Right cardiac atrium (tissue), 5 donors: ENCODE data around the gene NFIC. TPM values are rescaled to one million over a fixed set of nuclear protein-coding genes. Genes with fewer than 3 reads are reported as not detected.
"Not testable (repeated sequence)": the region's sequence is repeated elsewhere in the genome, so short reads cannot be mapped to it uniquely, and the experiment has no call there.

Experiments
- ATAC-seq, 2 donors: fragments of 200-7000 bp; cut with Tn5 transposase; one replicate each; pipeline versions ENCODE4 v1.8.0 to v1.9.1; 2020; ENCODE audit warnings: moderate library complexity in 2 of 2, mild to moderate bottlenecking in 1 of 2
- DNase-seq, 3 donors: peaks; one replicate each; pipeline ENCODE4 v3.0.0-alpha.2; 2020
- H3K27ac ChIP-seq: one replicate; pipeline ENCODE4 v1.5.1; 2013; ENCODE audit warnings: mild to moderate bottlenecking, low read length, control low read depth, moderate library complexity
- H3K27me3 ChIP-seq: one replicate; pipeline ENCODE4 v1.6.1; 2013; ENCODE audit not compliant: control insufficient read depth, insufficient read depth
- H3K4me1 ChIP-seq: one replicate; pipeline ENCODE4 v1.6.1; 2013; ENCODE audit warnings: low read length; ENCODE audit not compliant: control insufficient read depth, insufficient read depth
- H3K4me3 ChIP-seq: one replicate; pipeline ENCODE4 v1.5.1; 2013; ENCODE audit warnings: low read length, control low read depth
- H3K9me3 ChIP-seq: one replicate; pipeline ENCODE4 v1.6.1; 2013; ENCODE audit warnings: low read length; ENCODE audit not compliant: control insufficient read depth
- WGBS: extraction: QIAGEN DNeasy Blood & Tissue Kit; methylation state at CpG from one replicate; pipeline ENCODE4 v1.1.7; 2013; 5-methylcytosine and 5-hydroxymethylcytosine counted together
- intact Hi-C, 4 donors: fragments of 100-400 bp; cut with DNase I; formaldehyde crosslinking; loops; one replicate each; pipeline versions ENCODE4 v1.11.0 to v1.14.0; 2022 to 2023
- polyA plus RNA-seq: library from polyadenylated mRNA; stranded (reverse); fragments of 200-250 nt; gene quantifications from one replicate; pipeline ENCODE4 v1.2.3, GENCODE V29; 2013
- total RNA-seq, 4 donors: library from RNA; stranded (reverse); fragmentation: NEBNext Ultra II Directional; extraction: Animal tissue kit (Norgen Biotek cat#: 25700); gene quantifications; one replicate each; pipeline ENCODE4 v1.2.1, GENCODE V29; 2021
- donor health status: healthy with polysubstance abuse.
- donor health status: DM: no; HTN: yes; CAD: no.
- donor health status: DM: no; HTN: no; CAD: no.
- donor health status: DM: no; HTN: yes; CAD: no; lungs with severe emphysema.
- donor health status: DM: yes; HTN: yes; CAD: no.

Gene NFIC
- total and polyA plus RNA-seq, 5 donors = 175 to 223 (median 186) TPM

GRCh38 chr19:3325451-3325850, 40.9 kb upstream of the NFIC start:
- no peak overlapping the region for H3K4me3 ChIP-seq
- intact Hi-C loops = loop anchor here in 3 of 4 donors (2.0 to 5.0 kb wide), 3 partner anchors 107 to 147 kb away; no protein-coding TSS in a partner anchor
- DNase-seq (no peak), ATAC-seq (no peak)
- H3K27ac ChIP-seq = no peak overlapping the region
- H3K9me3 ChIP-seq = no peaks in the 10 kb centered on the region
- H3K27me3 ChIP-seq = no peaks in the 10 kb centered on the region
- 93% methylated on average over 1 of the region's 1 CpG for WGBS
- no peaks in the 10 kb centered on the region for H3K4me1 ChIP-seq

GRCh38 chr19:3328743-3329142, 37.6 kb upstream of the NFIC start:
- WGBS = 94% methylated on average over 3 of the region's 3 CpGs
- Histone ChIP-seq H3K27ac (no peak overlapping the region), H3K4me1 (no peaks in the 10 kb centered on the region), H3K4me3 (no peak overlapping the region), H3K9me3 (no peaks in the 10 kb centered on the region), H3K27me3 (no peaks in the 10 kb centered on the region)
- no peak for ATAC-seq
- no peak for DNase-seq
- intact Hi-C loops = loop anchor here in 2 of 4 donors (5.0 kb wide), 2 partner anchors 104 to 144 kb away; no protein-coding TSS in a partner anchor

- ATAC-seq (no peak), DNase-seq (peak in 1 of 3 donors; percentile 28)
- Histone ChIP-seq H3K27me3 (no peaks in the 10 kb centered on the region), H3K9me3 (no peaks in the 10 kb centered on the region), H3K4me3 (no peak overlapping the region), H3K4me1 (no peaks in the 10 kb centered on the region), H3K27ac (no peak overlapping the region)
- WGBS = 80% methylated on average over 9 of the region's 9 CpGs
- intact Hi-C loops = no loop called here
These were observed 36.3 kb upstream of the NFIC start for GRCh38 chr19:3330047-3330446.

GRCh38 chr19:3332232-3332631, 34.2 kb upstream of the NFIC start:
- H3K4me3 ChIP-seq, DNase-seq, H3K27ac ChIP-seq, ATAC-seq, H3K27me3 ChIP-seq, H3K9me3 ChIP-seq, intact Hi-C loops: not testable (repeated sequence)
- 74% methylated on average over 1 of the region's 1 CpG for WGBS
- H3K4me1 ChIP-seq = peaks cover 13% of the 10 kb centered on the region

- Histone ChIP-seq H3K9me3 (no peaks in the 10 kb centered on the region), H3K27me3 (no peaks in the 10 kb centered on the region), H3K27ac (no peak overlapping the region), H3K4me1 (peaks cover 17% of the 10 kb centered on the region), H3K4me3 (no peak overlapping the region)
- ATAC-seq = no peak
- DNase-seq = peak in 1 of 3 donors; percentile 16
- intact Hi-C loops = no loop called here
- WGBS = 79% methylated on average over 4 of the region's 4 CpGs
These were observed 33.3 kb upstream of the NFIC start for GRCh38 chr19:3333020-3333583.

- Histone ChIP-seq H3K27me3 (no peaks in the 10 kb centered on the region), H3K27ac (no peak overlapping the region), H3K4me1 (peaks cover 17% of the 10 kb centered on the region), H3K4me3 (no peak overlapping the region), H3K9me3 (no peaks in the 10 kb centered on the region)
- ATAC-seq = no peak
- 87% methylated on average over 8 of the region's 8 CpGs for WGBS
- DNase-seq = peak in 2 of 3 donors; percentile 18 to 39
- intact Hi-C loops = no loop called here
These were observed 32.7 kb upstream of the NFIC start for GRCh38 chr19:3333662-3334061.

- intact Hi-C loops, H3K27me3 ChIP-seq, H3K9me3 ChIP-seq, H3K4me3 ChIP-seq, ATAC-seq: not testable (repeated sequence)
- peak overlapping the region; percentile 70 for H3K27ac ChIP-seq
- peaks cover 17% of the 10 kb centered on the region for H3K4me1 ChIP-seq
- 84% methylated on average over 8 of the region's 8 CpGs for WGBS
- peak in 1 of 3 donors; percentile 9 for DNase-seq
These were observed 31.5 kb upstream of the NFIC start for GRCh38 chr19:3334749-3335430.

- H3K27me3 ChIP-seq = no peaks in the 10 kb centered on the region
- ATAC-seq (peak; percentile 59 to 79), DNase-seq (peak; percentile 78 to 87 (median 81))
- H3K4me3 ChIP-seq = no peak overlapping the region
- H3K27ac ChIP-seq = peak overlapping the region; percentile 70
- no peaks in the 10 kb centered on the region for H3K9me3 ChIP-seq
- WGBS = 73% methylated on average over 15 of the region's 15 CpGs
- intact Hi-C loops = no loop called here
- peaks cover 17% of the 10 kb centered on the region for H3K4me1 ChIP-seq
These were observed 30.7 kb upstream of the NFIC start for GRCh38 chr19:3335431-3336350.

- intact Hi-C loops = no loop called here
- WGBS = 51% methylated on average over 5 of the region's 5 CpGs
- DNase-seq = no peak
- no peak overlapping the region for H3K4me3 ChIP-seq
- peaks cover 17% of the 10 kb centered on the region for H3K4me1 ChIP-seq
- no peak for ATAC-seq
- H3K27me3 ChIP-seq = no peaks in the 10 kb centered on the region
- H3K27ac ChIP-seq = peak overlapping the region; percentile 70
- H3K9me3 ChIP-seq = no peaks in the 10 kb centered on the region
These were observed 30.1 kb upstream of the NFIC start for GRCh38 chr19:3336351-3336679.

GRCh38 chr19:3336680-3337523, 29.5 kb upstream of the NFIC start:
- DNase-seq = peak; percentile 91 to 97 (median 95)
- intact Hi-C loops = no loop called here
- 35% methylated on average over 22 of the region's 22 CpGs for WGBS
- Histone ChIP-seq H3K9me3 (no peaks in the 10 kb centered on the region), H3K4me3 (no peak overlapping the region), H3K4me1 (peaks cover 17% of the 10 kb centered on the region), H3K27me3 (no peaks in the 10 kb centered on the region), H3K27ac (peak overlapping the region; percentile 91)
- ATAC-seq = peak; percentile 93 to 96
